Fibroblast of the aortic adventitia (primary cell): ENCODE data around the gene SPANXB1. TPM values are rescaled to one million over a fixed set of nuclear protein-coding genes. Genes with fewer than 3 reads are reported as not detected.

Source experiments
- total RNA-seq: library from RNA; depleted of rRNA; stranded (reverse); fragments of >200 nt; gene quantifications from 2 replicates; pipeline ENCODE4 v1.2.3, GENCODE V29; 2012; ENCODE audit warnings: low replicate concordance

Gene SPANXB1
- total RNA-seq, 1 donor = not detected

Other genes starting within 250 kb of the SPANXB1 start
- 6.9 and 12.3 TPM in 2 replicates for gene LDOC1, start 174.5 kb downstream of the SPANXB1 start, total RNA-seq
- gene SPANXC, start 239.9 kb downstream of the SPANXB1 start, total RNA-seq = not detected in 2 replicates